DND-41 (cell line): ENCODE measurements around the gene RABGAP1L.

ENCODE experiments used
- EZH2 ChIP-seq: IDR thresholded peaks from 3 replicates; pipeline ENCODE4 v1.6.1; 2012; ENCODE audit warnings: borderline replicate concordance, low read depth, mild to moderate bottlenecking, moderate library complexity, low read length, inconsistent platforms; ENCODE audit not compliant: severe bottlenecking
- TF ChIP-seq, protein P1 (sequence below): IDR thresholded peaks from 2 replicates; pipeline ENCODE4 v1.5.1; 2012; ENCODE audit warnings: borderline replicate concordance, low read length, moderate library complexity, mild to moderate bottlenecking; ENCODE audit not compliant: poor library complexity, severe bottlenecking; ENCODE audit errors: extremely low read depth

DNA sequence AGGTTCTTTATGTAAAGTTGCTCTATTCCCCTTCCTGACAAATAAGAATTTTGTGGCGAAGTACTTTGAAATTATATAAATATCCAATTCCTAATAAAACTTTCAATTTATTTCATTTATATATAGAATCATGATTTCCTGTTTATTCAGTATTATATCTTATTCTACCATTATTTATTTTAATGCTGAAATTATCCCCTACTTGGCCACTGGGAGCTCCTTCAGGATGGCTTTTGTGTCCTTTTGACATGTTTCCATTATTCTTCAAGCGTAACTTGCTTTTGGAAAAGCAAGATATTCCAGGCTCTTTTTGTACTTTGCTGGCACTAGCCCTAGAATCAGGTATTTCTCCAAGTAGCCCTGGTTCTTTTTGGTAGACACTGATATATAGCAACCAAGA lies 773.3 kb downstream of the RABGAP1L start:
- TF ChIP-seq, protein P1, sequence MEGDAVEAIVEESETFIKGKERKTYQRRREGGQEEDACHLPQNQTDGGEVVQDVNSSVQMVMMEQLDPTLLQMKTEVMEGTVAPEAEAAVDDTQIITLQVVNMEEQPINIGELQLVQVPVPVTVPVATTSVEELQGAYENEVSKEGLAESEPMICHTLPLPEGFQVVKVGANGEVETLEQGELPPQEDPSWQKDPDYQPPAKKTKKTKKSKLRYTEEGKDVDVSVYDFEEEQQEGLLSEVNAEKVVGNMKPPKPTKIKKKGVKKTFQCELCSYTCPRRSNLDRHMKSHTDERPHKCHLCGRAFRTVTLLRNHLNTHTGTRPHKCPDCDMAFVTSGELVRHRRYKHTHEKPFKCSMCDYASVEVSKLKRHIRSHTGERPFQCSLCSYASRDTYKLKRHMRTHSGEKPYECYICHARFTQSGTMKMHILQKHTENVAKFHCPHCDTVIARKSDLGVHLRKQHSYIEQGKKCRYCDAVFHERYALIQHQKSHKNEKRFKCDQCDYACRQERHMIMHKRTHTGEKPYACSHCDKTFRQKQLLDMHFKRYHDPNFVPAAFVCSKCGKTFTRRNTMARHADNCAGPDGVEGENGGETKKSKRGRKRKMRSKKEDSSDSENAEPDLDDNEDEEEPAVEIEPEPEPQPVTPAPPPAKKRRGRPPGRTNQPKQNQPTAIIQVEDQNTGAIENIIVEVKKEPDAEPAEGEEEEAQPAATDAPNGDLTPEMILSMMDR: no peak
- TF ChIP-seq EZH2: no peak
